BLaER1 treated with 17β-estradiol and CSF1 and Interleukin-3, amounts not matched to agents 10 nM and 100 nM (cell line): Measurements from ENCODE around the gene NPLOC4.

Experiments used
- H3K27ac ChIP-seq, 11 experiments: shearing (Covaris generic); formaldehyde crosslinking; 2 replicates each; pipeline ENCODE4 v1.8.1; 2022
- H3K27me3 ChIP-seq, 11 experiments: shearing (Covaris generic); formaldehyde crosslinking; 2 replicates each; pipeline ENCODE4 v1.8.1; 2022
- H3K36me3 ChIP-seq, 11 experiments: shearing (Covaris generic); formaldehyde crosslinking; 2 replicates each; pipeline ENCODE4 v1.8.1; 2022
- H3K4me1 ChIP-seq, 10 experiments: shearing (Covaris generic); formaldehyde crosslinking; 2 replicates each; pipeline ENCODE4 v1.8.1; 2022
- H3K4me2 ChIP-seq, 11 experiments: shearing (Covaris generic); formaldehyde crosslinking; 2 replicates each; pipeline ENCODE4 v1.8.1; 2022
- H3K4me3 ChIP-seq, 10 experiments: shearing (Covaris generic); formaldehyde crosslinking; 2 replicates each; pipeline ENCODE4 v1.8.1; 2022
- H3K9ac ChIP-seq, 11 experiments: shearing (Covaris generic); formaldehyde crosslinking; 2 replicates each; pipeline ENCODE4 v1.8.1; 2022
- H3K9me3 ChIP-seq, 11 experiments: shearing (Covaris generic); formaldehyde crosslinking; replicated peaks in 1 of 11; 2 replicates each; pipeline ENCODE4 v1.8.1; 2022
- H4K20me1 ChIP-seq, 11 experiments: shearing (Covaris generic); formaldehyde crosslinking; 2 replicates each; pipeline ENCODE4 v1.8.1; 2022
- Cebpa-rat ChIP-seq, 11 experiments: shearing (Covaris generic); IDR thresholded peaks; 2 replicates each; pipeline ENCODE4 v1.8.1; 2022

The NPLOC4 gene

DNA sequence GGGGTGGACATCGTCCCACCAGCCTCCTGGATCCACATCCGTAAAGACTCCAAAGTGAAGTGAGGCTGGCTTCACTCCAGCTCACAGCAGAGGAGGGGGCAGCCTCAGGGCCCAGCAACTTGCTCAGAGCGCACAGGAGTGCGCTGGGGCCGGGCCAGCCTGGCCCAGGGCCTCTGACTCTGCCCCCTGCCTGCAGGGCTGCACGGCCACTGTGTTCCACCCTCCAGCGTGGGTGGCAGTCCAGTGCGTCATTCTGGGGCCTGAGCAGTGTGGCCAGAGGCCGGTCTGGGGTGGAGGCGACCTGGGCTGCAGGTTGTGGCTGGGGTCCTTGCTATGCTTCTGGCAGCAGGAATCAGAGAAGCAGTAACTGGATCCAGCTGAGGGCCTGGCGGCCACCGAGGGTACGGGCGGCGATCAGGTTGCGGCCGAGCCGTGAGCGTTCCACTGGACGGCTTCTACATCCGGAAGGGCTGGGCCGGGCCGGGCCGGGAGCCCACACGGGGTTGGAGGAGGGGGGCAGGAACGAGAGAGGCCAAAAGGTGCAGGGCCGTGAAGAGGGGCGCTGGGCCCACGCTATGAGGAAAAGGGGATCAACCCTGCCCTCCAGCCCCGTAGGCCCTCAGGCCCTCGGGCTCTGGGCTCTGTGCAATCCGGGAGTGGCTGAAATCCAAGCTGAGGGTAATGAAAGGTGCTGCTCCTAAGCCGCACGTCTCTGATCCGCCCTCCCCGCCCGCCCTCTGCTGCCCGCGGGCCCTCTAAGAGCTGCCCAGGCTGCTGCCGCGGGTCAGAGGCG lies 109.1 kb downstream of the NPLOC4 start, which contains the start of gene FSCN2:
Gene FSCN2 (plus strand): TSS at position 787 of the 793 bp plus-strand sequence. CDS start 155 bp downstream, outside the sequence.
- Histone ChIP-seq H3K4me3 (no peak within 1 kb of the TSS), H3K4me2 (no peak within 1 kb of the TSS), H3K27ac (no peak within 1 kb of the TSS), H4K20me1 (peaks cover 0 to 39% (median 10%) of the 10 kb centered on the region in 11 experiments; a peak in 8 of 22 replicates), H3K4me1 (peaks cover 11 to 29% (median 19%) of the 10 kb centered on the region in 10 experiments), H3K36me3 (no peaks in the 10 kb centered on the region), H3K27me3 (peaks cover 25 to 46% (median 38%) of the 10 kb centered on the region in 11 experiments), H3K9ac (no peak within 1 kb of the TSS), H3K9me3 (peaks cover 0 to 9% (median 0%) of the 10 kb centered on the region in 11 experiments; a peak in 6 of 22 replicates)
- TF ChIP-seq Cebpa-rat (IDR thresholded peaks at IDR 0.05): no peak

DNA sequence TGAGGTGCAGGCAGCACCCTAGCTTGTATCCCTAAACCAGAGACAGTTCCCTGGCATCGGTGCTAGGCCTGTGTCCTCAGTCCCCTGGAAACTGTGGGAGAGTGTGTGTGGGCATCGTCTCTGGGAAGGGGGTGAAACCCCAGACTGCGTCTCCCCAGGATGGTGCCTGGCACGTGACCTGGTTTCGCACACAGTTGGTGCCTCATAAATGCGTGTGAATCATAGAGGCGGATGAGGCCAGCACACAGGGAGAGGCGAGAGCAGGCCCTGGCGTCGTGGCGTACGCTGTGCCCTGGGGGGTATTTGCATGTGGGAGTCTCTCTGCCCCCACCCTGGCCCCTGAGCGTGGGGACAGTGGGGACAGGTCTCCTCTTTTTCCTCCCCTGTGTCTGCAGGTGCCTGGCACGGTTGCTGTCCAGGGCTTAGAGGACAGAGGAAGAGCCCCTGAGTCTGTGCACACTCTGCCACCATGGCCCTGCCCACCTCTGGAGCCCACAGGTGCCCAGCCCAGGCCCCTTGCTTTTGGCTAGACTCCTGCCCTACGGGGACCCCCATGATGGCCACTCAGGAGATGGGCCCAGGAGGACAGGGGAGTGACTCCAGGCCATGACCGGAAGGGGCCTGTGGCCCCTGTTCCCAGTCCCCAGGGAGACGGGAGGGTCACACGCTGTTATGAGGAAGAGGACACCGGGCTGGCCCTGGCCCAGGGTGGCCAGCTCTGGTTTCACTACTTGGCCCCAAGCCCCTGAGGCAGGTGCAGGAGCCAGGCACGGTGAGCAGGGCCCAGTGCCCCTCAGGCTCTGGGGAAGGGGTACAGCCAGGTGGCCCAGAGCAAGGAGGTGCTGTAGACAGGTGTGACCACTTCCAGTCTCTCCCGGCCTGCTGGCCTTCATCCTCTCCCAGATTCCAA lies 110.0 kb downstream of the NPLOC4 start:
- Histone ChIP-seq H3K9me3 (peaks cover 0 to 7% (median 0%) of the 10 kb centered on the region in 11 experiments; a peak in 6 of 22 replicates), H4K20me1 (peaks cover 0 to 48% (median 10%) of the 10 kb centered on the region in 11 experiments; a peak in 8 of 22 replicates), H3K4me2 (no peak overlapping the region), H3K4me1 (peaks cover 11 to 34% (median 27%) of the 10 kb centered on the region in 10 experiments), H3K4me3 (no peak overlapping the region), H3K27me3 (peaks cover 25 to 46% (median 38%) of the 10 kb centered on the region in 11 experiments), H3K9ac (no peak overlapping the region), H3K27ac (no peak overlapping the region), H3K36me3 (no peaks in the 10 kb centered on the region)
- no peak for TF ChIP-seq Cebpa-rat (IDR thresholded peaks at IDR 0.05)

DNA sequence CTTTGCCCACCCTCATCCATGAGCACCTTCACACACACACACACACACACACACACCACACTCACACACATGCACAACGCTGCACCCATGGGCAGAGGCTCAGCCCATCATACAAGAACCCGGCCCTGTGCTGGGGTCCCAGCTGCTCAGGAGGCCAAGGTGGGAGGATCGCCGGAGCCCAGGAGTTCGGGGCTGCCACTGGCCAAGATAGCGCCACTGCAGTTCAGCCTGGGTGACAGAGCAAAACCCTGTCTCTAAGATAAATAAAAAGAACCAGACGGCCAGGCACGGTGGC lies 112.1 kb downstream of the NPLOC4 start:
- H3K4me2 ChIP-seq: peak overlapping the region in 2 of 11 experiments; percentile 66 to 72; a peak in 1 of 22 replicates
- H3K27me3 ChIP-seq: peaks cover 31 to 52% (median 44%) of the 10 kb centered on the region in 11 experiments
- peaks cover 14 to 37% (median 32%) of the 10 kb centered on the region in 10 experiments for H3K4me1 ChIP-seq

DNA sequence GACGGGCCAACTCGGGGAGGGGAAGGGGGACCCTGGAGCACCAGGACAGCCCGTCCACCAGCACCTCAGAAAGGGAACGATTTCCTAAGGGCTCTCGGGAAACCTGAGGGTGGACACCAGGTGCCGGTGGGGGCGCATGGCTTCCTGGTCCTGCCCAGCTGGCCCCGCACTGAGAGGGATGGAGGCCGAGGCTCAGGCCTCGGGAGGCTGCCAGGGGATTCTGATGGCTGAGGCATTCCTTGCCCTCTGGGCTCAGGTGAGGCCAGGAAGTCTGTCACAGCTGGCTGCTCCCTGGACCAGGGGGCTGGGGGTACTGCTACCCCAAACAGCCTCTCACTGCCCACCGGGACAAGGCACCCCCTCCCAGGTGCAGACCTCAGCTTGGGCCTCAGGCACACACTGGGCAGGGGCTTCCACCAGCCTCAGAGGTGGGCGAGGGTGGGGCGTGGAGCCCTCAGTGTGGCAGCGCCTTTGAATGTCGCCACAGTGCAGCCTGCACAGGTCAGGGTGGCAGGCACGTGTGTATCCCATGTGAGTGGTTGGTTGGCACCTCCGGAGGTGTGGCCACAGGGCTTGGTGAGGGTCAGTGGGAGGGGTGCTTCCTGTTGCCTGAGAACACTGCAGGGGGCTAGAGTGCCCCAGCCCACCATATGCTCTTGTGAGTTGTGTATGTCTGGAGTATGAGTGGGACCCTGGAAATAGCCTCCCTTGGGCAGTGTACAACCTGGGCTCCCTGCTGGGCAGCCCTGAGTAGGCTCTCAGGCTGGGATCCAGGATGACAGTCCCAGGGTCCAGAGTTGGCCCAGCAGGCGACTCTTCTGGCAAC lies 112.7 kb downstream of the NPLOC4 start:
- H3K36me3 ChIP-seq: no peaks in the 10 kb centered on the region
- H3K4me1 ChIP-seq: peaks cover 19 to 43% (median 37%) of the 10 kb centered on the region in 10 experiments
- peak overlapping the region in 10 of 11 experiments; percentile 39 to 76 (median 66); a peak in 18 of 22 replicates for H3K4me2 ChIP-seq
- H3K4me3 ChIP-seq: no peak overlapping the region
- H3K27me3 ChIP-seq: peaks cover 31 to 54% (median 45%) of the 10 kb centered on the region in 11 experiments
- H3K9me3 ChIP-seq: no peaks in the 10 kb centered on the region
- peaks cover 0 to 60% (median 18%) of the 10 kb centered on the region in 11 experiments; a peak in 9 of 22 replicates for H4K20me1 ChIP-seq
- no peak for TF ChIP-seq Cebpa-rat (IDR thresholded peaks at IDR 0.05)
- H3K9ac ChIP-seq: peak overlapping the region in 4 of 11 experiments; percentile 7 to 44 (median 29); a peak in 4 of 22 replicates
- H3K27ac ChIP-seq: no peak overlapping the region

More for the DNA sequence above, 112.1 kb downstream of the NPLOC4 start:
- no peak overlapping the region for H3K9ac ChIP-seq
- no peak for TF ChIP-seq Cebpa-rat (IDR thresholded peaks at IDR 0.05)
- no peak overlapping the region for H3K4me3 ChIP-seq
- peaks cover 0 to 55% (median 13%) of the 10 kb centered on the region in 11 experiments; a peak in 9 of 22 replicates for H4K20me1 ChIP-seq
- no peaks in the 10 kb centered on the region for H3K36me3 ChIP-seq
- no peaks in the 10 kb centered on the region for H3K9me3 ChIP-seq
- no peak overlapping the region for H3K27ac ChIP-seq

DNA sequence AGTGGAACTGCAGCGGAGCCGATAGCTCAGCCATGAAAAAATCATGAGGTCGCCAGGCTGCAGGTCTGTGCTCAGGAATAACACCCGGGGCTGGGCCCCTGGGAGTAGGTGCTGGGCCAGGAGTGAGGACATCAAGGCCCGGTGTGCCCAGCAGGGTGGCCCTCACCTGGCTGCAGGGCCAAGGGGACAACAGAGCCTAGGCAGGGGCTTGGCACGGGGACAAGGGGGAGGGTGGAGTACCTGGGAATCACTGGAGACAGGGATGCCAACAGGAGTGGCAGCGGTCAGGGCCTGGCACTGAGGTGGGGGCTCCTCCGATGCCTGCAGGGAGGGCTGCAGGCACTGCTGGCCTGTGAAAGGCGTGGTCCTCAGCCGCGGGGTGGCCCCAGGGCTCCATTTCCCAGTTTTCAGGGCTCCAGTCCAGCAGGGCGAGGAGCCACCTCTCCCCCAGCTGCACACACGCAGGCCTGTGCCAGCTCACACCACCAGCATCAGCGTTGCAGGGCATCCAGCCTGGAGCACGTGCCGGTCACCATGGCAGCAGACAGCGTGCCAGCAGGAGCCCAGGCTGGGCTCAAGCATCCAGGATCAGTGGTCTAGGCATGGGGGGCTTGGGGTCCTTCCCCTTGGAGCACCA lies 113.4 kb downstream of the NPLOC4 start:
- H4K20me1 ChIP-seq: peaks cover 0 to 60% (median 24%) of the 10 kb centered on the region in 11 experiments; a peak in 11 of 22 replicates
- no peaks in the 10 kb centered on the region for H3K36me3 ChIP-seq
- H3K4me2 ChIP-seq: peak overlapping the region; percentile 39 to 76 (median 66); a peak in 21 of 22 replicates
- H3K9ac ChIP-seq: peak overlapping the region in 6 of 11 experiments; percentile 5 to 44 (median 24); a peak in 6 of 22 replicates
- peaks cover 24 to 53% (median 43%) of the 10 kb centered on the region in 11 experiments for H3K27me3 ChIP-seq
- H3K27ac ChIP-seq: no peak overlapping the region
- H3K9me3 ChIP-seq: no peaks in the 10 kb centered on the region
- peaks cover 27 to 50% (median 45%) of the 10 kb centered on the region in 10 experiments for H3K4me1 ChIP-seq
- H3K4me3 ChIP-seq: no peak overlapping the region
- TF ChIP-seq Cebpa-rat (IDR thresholded peaks at IDR 0.05): no peak

DNA sequence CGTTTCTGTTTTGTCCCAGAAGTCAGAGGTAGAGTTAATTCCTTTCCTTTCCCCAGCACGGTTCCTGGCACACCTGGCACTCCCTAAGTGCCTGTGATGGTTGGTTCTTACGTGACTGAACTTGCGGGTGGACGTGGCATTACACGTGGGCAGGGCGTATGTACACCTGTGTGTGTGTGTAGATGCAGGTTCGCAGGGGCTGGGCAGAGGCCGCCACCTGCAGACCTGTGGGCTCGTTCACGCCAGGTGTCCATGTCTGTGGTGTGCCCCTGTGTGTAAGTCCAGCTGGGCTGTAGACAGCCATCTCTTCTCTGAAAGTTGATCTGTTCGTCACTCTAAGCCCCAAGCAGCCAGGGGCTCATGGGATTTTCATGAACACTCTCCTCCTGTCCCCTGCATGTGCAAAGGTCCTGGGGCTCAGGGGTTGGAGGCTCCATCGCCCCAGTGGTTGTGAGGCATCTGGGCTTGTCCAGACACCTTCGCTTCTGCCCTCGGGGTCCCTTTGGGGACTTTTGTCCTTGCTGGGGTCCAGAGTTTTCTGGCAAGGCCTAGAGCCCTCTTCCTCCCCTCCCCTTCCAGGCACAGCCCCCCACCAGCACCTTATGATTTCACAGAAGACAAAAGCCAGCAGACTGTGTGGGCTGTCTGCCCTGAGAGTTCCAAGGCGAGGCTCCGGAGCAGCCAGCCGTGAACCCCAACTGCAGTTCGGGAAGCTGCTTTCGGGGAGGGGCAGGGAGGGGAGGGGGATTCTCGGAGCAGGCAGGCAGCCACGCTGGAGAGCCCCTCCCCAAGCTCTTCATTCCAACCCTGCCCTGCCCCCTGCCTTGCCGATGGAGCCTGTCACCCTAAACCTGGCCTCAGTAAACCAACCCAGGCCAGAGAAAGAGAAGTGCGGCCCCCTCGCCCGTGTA lies 114.2 kb downstream of the NPLOC4 start:
- Histone ChIP-seq H3K27ac (no peak overlapping the region), H3K4me3 (no peak overlapping the region), H3K9ac (peak overlapping the region in 3 of 11 experiments; percentile 17 to 39 (median 30); a peak in 5 of 22 replicates), H3K27me3 (peaks cover 16 to 45% (median 36%) of the 10 kb centered on the region in 11 experiments), H3K4me1 (peaks cover 35 to 58% (median 52%) of the 10 kb centered on the region in 10 experiments), H3K36me3 (no peaks in the 10 kb centered on the region), H3K9me3 (no peaks in the 10 kb centered on the region), H3K4me2 (peak overlapping the region; percentile 39 to 76 (median 66); a peak in 20 of 22 replicates), H4K20me1 (peaks cover 0 to 59% (median 25%) of the 10 kb centered on the region in 11 experiments; a peak in 12 of 22 replicates)
- TF ChIP-seq Cebpa-rat (IDR thresholded peaks at IDR 0.05): no peak
